ENCODE results near the gene ARHGAP22.

The ARHGAP22 gene

GRCh38 chr10:48623009-48623408 is 18.1 kb upstream of the ARHGAP22 start:
- no peak for DNase-seq
- TF ChIP-seq GATA1 (IDR thresholded peaks at IDR 0.05; ENCODE audit: low read depth, low read length) (no peak), POLR2A (IDR thresholded peaks at IDR 0.05; ENCODE audit: low read length) (no peak)

GRCh38 chr10:48620719-48621118 is 15.8 kb upstream of the ARHGAP22 start:
- TF ChIP-seq GATA1 (IDR thresholded peaks at IDR 0.05; ENCODE audit: low read depth, low read length) (no peak), POLR2A (IDR thresholded peaks at IDR 0.05; ENCODE audit: low read length) (no peak)
- no peak for DNase-seq

- no peak for DNase-seq
- TF ChIP-seq GATA1 (IDR thresholded peaks at IDR 0.05; ENCODE audit: low read depth, low read length) (no peak), POLR2A (IDR thresholded peaks at IDR 0.05; ENCODE audit: low read length) (no peak)
Measured at GRCh38 chr10:48616436-48616835, 11.6 kb upstream of the ARHGAP22 start.

GRCh38 chr10:48614481-48615390 is 9.9 kb upstream of the ARHGAP22 start:
- TF ChIP-seq GATA1 (IDR thresholded peaks at IDR 0.05; ENCODE audit: low read depth, low read length) (no peak), POLR2A (IDR thresholded peaks at IDR 0.05; ENCODE audit: low read length) (no peak)
- no peak for DNase-seq

- DNase-seq = no peak
Measured at GRCh38 chr10:48613016-48613415, 8.1 kb upstream of the ARHGAP22 start.

GRCh38 chr10:48612236-48612943 is 7.5 kb upstream of the ARHGAP22 start:
- DNase-seq = no peak
- TF ChIP-seq POLR2A (IDR thresholded peaks at IDR 0.05; ENCODE audit: low read length) = no peak
- no peak for TF ChIP-seq GATA1 (IDR thresholded peaks at IDR 0.05; ENCODE audit: low read depth, low read length)

More at GRCh38 chr10:48613016-48613415, 8.1 kb upstream of the ARHGAP22 start:
- TF ChIP-seq GATA1 (IDR thresholded peaks at IDR 0.05; ENCODE audit: low read depth, low read length) (no peak), POLR2A (IDR thresholded peaks at IDR 0.05; ENCODE audit: low read length) (no peak)

GRCh38 chr10:48611133-48611532 is 6.3 kb upstream of the ARHGAP22 start:
- TF ChIP-seq POLR2A (IDR thresholded peaks at IDR 0.05; ENCODE audit: low read length) (no peak), GATA1 (IDR thresholded peaks at IDR 0.05; ENCODE audit: low read depth, low read length) (no peak)
- DNase-seq = no peak

- no peak for DNase-seq
- TF ChIP-seq POLR2A (IDR thresholded peaks at IDR 0.05; ENCODE audit: low read length) (no peak), GATA1 (IDR thresholded peaks at IDR 0.05; ENCODE audit: low read depth, low read length) (no peak)
Measured at GRCh38 chr10:48610585-48611093, 5.8 kb upstream of the ARHGAP22 start.

- TF ChIP-seq POLR2A (IDR thresholded peaks at IDR 0.05; ENCODE audit: low read length) (no peak), GATA1 (IDR thresholded peaks at IDR 0.05; ENCODE audit: low read depth, low read length) (no peak)
- no peak for DNase-seq
Measured at GRCh38 chr10:48609899-48610584, 5.2 kb upstream of the ARHGAP22 start.

GRCh38 chr10:48609441-48609840 is 4.6 kb upstream of the ARHGAP22 start:
- no peak for TF ChIP-seq POLR2A (IDR thresholded peaks at IDR 0.05; ENCODE audit: low read length)
- TF ChIP-seq GATA1 (IDR thresholded peaks at IDR 0.05; ENCODE audit: low read depth, low read length) = no peak
- DNase-seq = no peak

- TF ChIP-seq GATA1 (IDR thresholded peaks at IDR 0.05; ENCODE audit: low read depth, low read length) = no peak
- TF ChIP-seq POLR2A (IDR thresholded peaks at IDR 0.05; ENCODE audit: low read length) = no peak
Measured at GRCh38 chr10:48608976-48609375, 4.1 kb upstream of the ARHGAP22 start.

GRCh38 chr10:48608279-48608681 is 3.4 kb upstream of the ARHGAP22 start:
- peak; percentile 12 to 43 for DNase-seq

More at GRCh38 chr10:48608976-48609375, 4.1 kb upstream of the ARHGAP22 start:
- no peak for DNase-seq

GRCh38 chr10:48607356-48608278 is 2.7 kb upstream of the ARHGAP22 start:
- no peak for TF ChIP-seq POLR2A (IDR thresholded peaks at IDR 0.05; ENCODE audit: low read length)
- TF ChIP-seq GATA1 (IDR thresholded peaks at IDR 0.05; ENCODE audit: low read depth, low read length) = no peak
- no peak for DNase-seq

More at GRCh38 chr10:48608279-48608681, 3.4 kb upstream of the ARHGAP22 start:
- TF ChIP-seq POLR2A (IDR thresholded peaks at IDR 0.05; ENCODE audit: low read length) (no peak), GATA1 (IDR thresholded peaks at IDR 0.05; ENCODE audit: low read depth, low read length) (no peak)
